Fibroblast of lung (primary cell): ENCODE measurements around the gene KIAA0930. TPM values are rescaled to one million over a fixed set of nuclear protein-coding genes. Genes with fewer than 3 reads are reported as not detected.

ENCODE experiments used
- DNase-seq, 2 donors: peaks; one replicate each; pipeline versions ENCODE4 v3.0.0 to v3.0.0-alpha.2; 2010; ENCODE audit warnings: low read depth in 2 of 2
- H2AFZ ChIP-seq: 2 replicates; pipeline ENCODE4 v1.5.1; 2012; ENCODE audit warnings: low read length, control low read depth, inconsistent platforms
- H3K27ac ChIP-seq: 2 replicates; pipeline ENCODE4 v1.5.1; 2011; ENCODE audit warnings: low read length, control low read depth; ENCODE audit not compliant: insufficient read depth
- H3K27me3 ChIP-seq: 2 replicates; pipeline ENCODE4 v1.5.1; 2011; ENCODE audit warnings: mild to moderate bottlenecking, low read length; ENCODE audit not compliant: control insufficient read depth, insufficient read depth
- H3K36me3 ChIP-seq: 2 replicates; pipeline ENCODE4 v1.5.1; 2011; ENCODE audit warnings: low read length; ENCODE audit not compliant: control insufficient read depth, insufficient read depth
- H3K4me1 ChIP-seq: 2 replicates; pipeline ENCODE4 v1.5.1; 2011; ENCODE audit warnings: low read length; ENCODE audit not compliant: control insufficient read depth, insufficient read depth; ENCODE audit errors: extremely low read depth
- H3K4me2 ChIP-seq: 2 replicates; pipeline ENCODE4 v1.5.1; 2011; ENCODE audit warnings: low read length, control low read depth; ENCODE audit not compliant: insufficient read depth; ENCODE audit errors: extremely low read depth
- H3K4me3 ChIP-seq, 4 experiments: fragments of 200-600 bp in 1 of 4; sonication (generic) in 1 of 4; replicated peaks in 1 of 4; 2 replicates each; pipeline ENCODE4 v1.5.1; 2011 to 2016; ENCODE audit warnings: low read length in 4 of 4, low read depth in 3 of 4, mild to moderate bottlenecking in 3 of 4, control low read depth in 2 of 4, inconsistent platforms in 1 of 4, mixed read lengths in 1 of 4; ENCODE audit not compliant: insufficient read depth in 1 of 4; ENCODE audit errors: control extremely low read depth in 1 of 4
- H3K79me2 ChIP-seq: 2 replicates; pipeline ENCODE4 v1.5.1; 2012; ENCODE audit warnings: mild to moderate bottlenecking, low read length, inconsistent platforms; ENCODE audit not compliant: control insufficient read depth, insufficient read depth
- H3K9ac ChIP-seq: 2 replicates; pipeline ENCODE4 v1.5.1; 2011; ENCODE audit warnings: mild to moderate bottlenecking, low read length, control low read depth; ENCODE audit not compliant: insufficient read depth
- H3K9me3 ChIP-seq: 2 replicates; pipeline ENCODE4 v1.5.1; 2012; ENCODE audit warnings: low read depth, low read length; ENCODE audit not compliant: control insufficient read depth, insufficient read depth
- H4K20me1 ChIP-seq: 2 replicates; pipeline ENCODE4 v1.5.1; 2011; ENCODE audit warnings: low read length; ENCODE audit not compliant: control insufficient read depth, insufficient read depth; ENCODE audit errors: extremely low read depth
- CTCF ChIP-seq, 2 donors: IDR thresholded peaks in 1 of 2; conservative IDR thresholded peaks in 1 of 2; 1 replicate in 1 of 2; 2 replicates in 1 of 2; pipeline ENCODE4 v1.5.1; 2011 to 2012; ENCODE audit warnings: low read length in 2 of 2, control low read depth in 1 of 2, inconsistent platforms in 1 of 2, low read depth in 1 of 2, mild to moderate bottlenecking in 1 of 2
- EZH2 ChIP-seq: IDR thresholded peaks from 2 replicates; pipeline ENCODE4 v1.5.1; 2012; ENCODE audit warnings: low read length, control low read depth, mild to moderate bottlenecking; ENCODE audit errors: missing control alignments
- polyA plus RNA-seq, 2 donors: library from polyadenylated mRNA; depleted of rRNA in 1 of 2; stranded (reverse) in 1 of 2; unstranded in 1 of 2; fragments of >200 nt; gene quantifications; 2 replicates each; pipeline ENCODE4 v1.2.1, GENCODE V29; 2011 to 2012; ENCODE audit warnings: missing spikeins in 1 of 2
- total RNA-seq: library from RNA; depleted of rRNA; stranded (reverse); fragments of >200 nt; gene quantifications from 2 replicates; pipeline ENCODE4 v1.2.1, GENCODE V29; 2014

The KIAA0930 gene
- total and polyA plus RNA-seq, 2 donors (not counting 1 experiment from before 2014, with no cell fraction given), result 28.2 to 30.9 TPM

GRCh38 chr22:45208993-45209838 lies 31.5 kb downstream of the KIAA0930 start:
- no peaks in the 10 kb centered on the region for H4K20me1 ChIP-seq
- peaks cover 20% of the 10 kb centered on the region for H3K4me1 ChIP-seq
- peak; percentile 59 to 70 for TF ChIP-seq CTCF (conservative IDR thresholded peaks at IDR 0.05 in 1 of 2, IDR thresholded peaks at IDR 0.05 in 1 of 2; ENCODE audit: low read depth in 1 of 2, low read length in 2 of 2)
- no peak for TF ChIP-seq EZH2
- H3K36me3 ChIP-seq, result peaks cover 2% of the 10 kb centered on the region
- no peaks in the 10 kb centered on the region for H3K9me3 ChIP-seq
- peak; percentile 79 to 86 for DNase-seq
- H3K27me3 ChIP-seq, result no peaks in the 10 kb centered on the region
- H3K9ac ChIP-seq, result no peak overlapping the region
- no peaks in the 10 kb centered on the region for H3K79me2 ChIP-seq
- H2AFZ ChIP-seq, result no peak overlapping the region
- H3K4me3 ChIP-seq, result no peak overlapping the region
- no peak overlapping the region for H3K4me2 ChIP-seq
- H3K27ac ChIP-seq, result peak overlapping the region; percentile 39

GRCh38 chr22:45208696-45208992 lies 32.0 kb downstream of the KIAA0930 start:
- Histone ChIP-seq H3K9ac (no peak overlapping the region), H4K20me1 (no peaks in the 10 kb centered on the region), H3K36me3 (peaks cover 2% of the 10 kb centered on the region), H3K4me1 (peaks cover 20% of the 10 kb centered on the region), H3K79me2 (no peaks in the 10 kb centered on the region), H3K4me2 (no peak overlapping the region), H3K27ac (no peak overlapping the region), H2AFZ (no peak overlapping the region), H3K4me3 (no peak overlapping the region), H3K27me3 (no peaks in the 10 kb centered on the region), H3K9me3 (no peaks in the 10 kb centered on the region)
- TF ChIP-seq CTCF (conservative IDR thresholded peaks at IDR 0.05 in 1 of 2, IDR thresholded peaks at IDR 0.05 in 1 of 2; ENCODE audit: low read depth in 1 of 2, low read length in 2 of 2) (no peak), EZH2 (no peak)
- DNase-seq, result no peak

- no peak overlapping the region for H3K27ac ChIP-seq
- no peak overlapping the region for H3K4me3 ChIP-seq
- H3K36me3 ChIP-seq, result peaks cover 4% of the 10 kb centered on the region
- no peaks in the 10 kb centered on the region for H3K9me3 ChIP-seq
- TF ChIP-seq CTCF (conservative IDR thresholded peaks at IDR 0.05 in 1 of 2, IDR thresholded peaks at IDR 0.05 in 1 of 2; ENCODE audit: low read depth in 1 of 2, low read length in 2 of 2) (no peak), EZH2 (no peak)
- no peaks in the 10 kb centered on the region for H4K20me1 ChIP-seq
- peak; percentile 65 to 79 for DNase-seq
- H3K4me1 ChIP-seq, result peaks cover 17% of the 10 kb centered on the region
- no peak overlapping the region for H3K9ac ChIP-seq
- H2AFZ ChIP-seq, result no peak overlapping the region
- H3K27me3 ChIP-seq, result no peaks in the 10 kb centered on the region
- H3K4me2 ChIP-seq, result no peak overlapping the region
- no peaks in the 10 kb centered on the region for H3K79me2 ChIP-seq
Measured at GRCh38 chr22:45207981-45208664, 32.6 kb downstream of the KIAA0930 start.
